HG02943 (cell line): ENCODE data around the gene DUSP6.

ENCODE experiments used
- ATAC-seq: cut with Tn5 transposase; IDR thresholded peaks from one replicate; pipeline ENCODE4 v1.9.1; 2021; ENCODE audit warnings: mild to moderate bottlenecking, low read depth, moderate library complexity; ENCODE audit not compliant: unreplicated experiment

DUSP6 gene

GRCh38 chr12:89376202-89376529 is 23.9 kb upstream of the DUSP6 start:
- ATAC-seq: no peak

- no peak for ATAC-seq
Observed at GRCh38 chr12:89373763-89374572, 21.7 kb upstream of the DUSP6 start.

DNA sequence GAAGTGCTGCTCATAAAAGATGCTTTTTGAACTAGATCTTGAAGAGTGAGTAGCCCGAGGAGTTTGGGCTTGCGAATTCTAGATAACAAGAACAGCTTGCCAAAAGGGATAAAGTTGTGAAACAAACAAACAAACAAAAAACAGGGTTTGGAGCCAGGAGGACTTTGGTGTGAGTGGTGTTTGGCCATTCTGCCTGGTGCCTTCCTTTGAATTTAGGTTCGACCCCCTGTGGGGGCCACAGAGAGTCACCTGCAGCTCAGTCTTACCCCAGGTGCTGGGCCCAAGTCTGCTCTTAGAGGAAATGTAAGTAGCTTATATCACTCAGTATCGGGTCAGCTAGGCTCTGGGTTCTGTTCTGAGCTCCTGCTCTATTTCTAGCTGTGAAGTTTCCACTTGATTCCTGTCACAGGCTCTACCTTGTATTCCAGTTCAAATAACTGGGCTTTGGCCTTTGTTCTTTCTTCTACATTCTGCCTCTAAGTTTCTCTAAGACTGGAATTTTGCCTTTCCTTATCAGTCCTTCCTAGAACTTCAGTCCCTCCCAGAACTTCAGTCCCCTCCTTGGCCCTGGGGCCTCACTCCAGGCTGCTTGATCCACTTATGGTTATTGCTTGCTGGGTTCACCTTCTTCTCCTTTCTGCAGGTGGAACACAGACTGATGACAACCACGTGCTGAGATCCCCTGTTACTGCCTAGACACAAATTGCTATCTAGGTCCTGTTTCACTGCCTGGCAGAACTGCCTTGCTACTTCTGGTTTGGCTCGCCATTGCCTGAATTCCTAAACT is 20.5 kb upstream of the DUSP6 start:
- no peak for ATAC-seq

- no peak for ATAC-seq
Observed at GRCh38 chr12:89370850-89371249, 18.5 kb upstream of the DUSP6 start.

DNA sequence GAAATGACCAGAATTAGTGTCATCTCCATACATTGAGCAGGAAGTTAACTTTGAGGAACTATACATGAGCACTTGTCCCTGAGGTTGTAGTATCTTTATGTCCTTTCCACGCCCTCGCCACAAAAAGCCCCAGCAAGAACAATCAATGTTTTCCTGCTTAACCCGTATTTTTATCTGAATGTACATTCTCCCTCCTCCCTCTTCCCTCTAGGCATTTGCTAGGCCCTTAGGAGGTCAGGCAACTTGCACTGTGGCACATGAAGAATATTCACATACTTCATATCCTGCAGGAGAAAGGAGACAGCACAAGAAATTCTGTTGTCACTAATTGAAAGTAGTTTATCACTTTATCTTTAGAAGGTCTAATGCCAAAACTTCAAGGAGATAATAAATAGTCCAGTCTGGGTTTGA is 18.1 kb upstream of the DUSP6 start:
- ATAC-seq: no peak

DNA sequence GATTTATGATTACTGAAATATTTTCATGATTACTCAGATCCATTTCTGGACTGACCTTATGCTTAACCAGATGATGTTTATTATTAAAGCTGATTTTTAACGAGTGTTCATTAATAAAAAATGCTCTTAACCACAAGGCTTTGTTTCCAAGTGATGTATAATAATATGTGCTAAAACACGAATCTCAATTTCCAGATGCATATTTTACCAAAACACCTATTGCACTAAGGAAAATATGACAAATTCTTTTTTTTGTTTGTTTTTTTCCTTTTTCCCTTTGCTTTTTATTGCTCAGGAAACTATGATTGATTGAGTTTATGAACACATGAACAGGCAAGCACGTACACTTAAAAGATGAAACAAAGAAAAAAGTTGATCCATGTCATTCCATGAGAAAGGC is 16.9 kb upstream of the DUSP6 start:
- no peak for ATAC-seq

GRCh38 chr12:89368391-89368790 is 16.1 kb upstream of the DUSP6 start:
- no peak for ATAC-seq

DNA sequence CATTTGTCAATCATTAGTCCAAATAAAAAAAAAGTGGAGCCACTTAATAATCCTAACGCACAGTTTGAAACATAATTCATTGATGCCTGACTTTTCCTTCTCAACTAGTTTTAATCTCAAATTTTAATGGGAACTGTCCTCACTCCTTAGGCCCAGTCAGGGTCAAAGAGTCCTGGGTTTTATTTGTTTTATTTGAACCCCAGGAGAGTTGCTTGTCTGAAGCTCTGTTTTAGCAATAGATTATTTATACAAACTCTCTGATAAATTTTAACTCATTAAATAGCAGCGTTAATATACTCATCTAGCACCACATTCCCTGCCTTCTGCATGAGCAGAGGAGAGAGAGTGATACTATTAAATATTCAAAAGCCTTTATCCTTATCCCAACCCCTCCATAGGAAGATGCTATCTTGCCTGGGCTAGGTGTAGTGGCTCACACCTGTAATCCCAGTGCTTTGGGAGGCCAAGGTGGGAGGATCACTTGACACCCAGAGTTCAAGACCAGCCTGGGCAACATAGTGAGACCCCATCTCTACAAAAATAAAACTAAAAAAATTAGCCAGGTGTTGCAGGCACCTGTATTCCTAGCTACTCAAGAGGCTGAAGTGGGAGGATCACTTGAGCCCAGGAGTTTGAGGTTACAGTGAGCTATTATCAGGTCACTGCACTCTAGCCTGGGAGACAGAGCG is 14.5 kb upstream of the DUSP6 start:
- no peak for ATAC-seq

DNA sequence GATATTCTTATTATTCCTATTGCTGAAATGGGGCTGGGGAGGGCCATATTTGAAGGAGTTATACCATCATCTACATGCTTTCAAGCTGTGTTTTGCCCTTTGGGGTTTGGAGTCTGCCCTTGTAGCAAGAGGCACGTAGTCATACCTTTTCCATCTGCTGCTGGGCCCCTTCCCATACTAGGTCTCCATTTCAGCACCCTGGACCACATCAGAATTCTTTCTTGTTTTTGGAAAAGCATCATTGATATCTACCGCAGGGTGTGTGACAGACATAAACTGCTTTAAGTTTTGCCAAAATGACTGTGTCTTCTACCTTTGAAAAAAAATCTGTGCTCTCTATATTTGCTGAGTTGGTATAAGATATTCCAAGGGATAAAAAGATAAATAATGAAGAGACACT is 12.3 kb upstream of the DUSP6 start:
- ATAC-seq: no peak

- ATAC-seq: no peak
Observed at GRCh38 chr12:89364058-89364457, 11.8 kb upstream of the DUSP6 start.

- ATAC-seq: no peak
Observed at GRCh38 chr12:89363582-89363981, 11.3 kb upstream of the DUSP6 start.

GRCh38 chr12:89363084-89363483 is 10.8 kb upstream of the DUSP6 start:
- no peak for ATAC-seq

GRCh38 chr12:89359615-89360014 is 7.3 kb upstream of the DUSP6 start:
- no peak for ATAC-seq

GRCh38 chr12:89358805-89359204 is 6.5 kb upstream of the DUSP6 start:
- no peak for ATAC-seq

GRCh38 chr12:89357297-89357730 is 5.0 kb upstream of the DUSP6 start:
- no peak for ATAC-seq

GRCh38 chr12:89356069-89356665 is 3.9 kb upstream of the DUSP6 start:
- no peak for ATAC-seq

DNA sequence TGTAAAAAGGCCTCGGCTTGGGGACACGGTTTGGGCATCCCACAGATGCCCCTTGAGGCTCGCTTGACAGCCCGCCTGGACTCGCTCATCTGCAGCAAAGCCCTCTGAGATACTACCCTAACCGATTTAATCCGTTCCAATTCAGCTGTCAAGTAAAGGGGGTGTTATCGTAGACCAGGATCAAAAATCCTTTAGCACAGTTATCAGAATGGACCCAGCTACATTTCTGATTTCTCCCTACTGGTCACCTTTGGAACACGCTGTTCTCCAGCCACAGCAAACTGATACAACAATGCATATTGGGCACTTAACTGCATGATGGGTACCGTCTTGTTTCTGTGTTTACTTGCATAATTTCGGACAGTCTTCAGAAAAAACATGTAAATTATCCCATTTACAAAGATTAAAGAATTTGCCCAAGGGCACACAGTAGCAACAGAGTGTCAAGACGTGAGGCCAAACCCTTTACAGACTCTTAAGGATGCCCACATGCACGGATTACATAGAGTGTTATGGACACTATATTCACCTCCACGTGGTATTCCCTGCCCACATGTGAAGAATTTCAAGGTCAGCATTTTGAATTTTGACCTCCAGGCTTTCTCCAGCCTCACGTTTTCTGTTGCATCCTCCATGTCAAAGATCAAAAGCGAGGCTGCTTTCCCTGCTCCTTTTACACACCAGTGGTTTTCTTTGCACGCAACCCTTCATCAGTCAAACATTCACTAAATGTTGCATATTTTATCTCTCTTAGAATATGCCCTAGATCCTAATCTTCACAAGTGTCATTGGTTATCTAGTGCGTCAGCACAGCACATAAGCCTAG is 3.2 kb upstream of the DUSP6 start:
- ATAC-seq: no peak

GRCh38 chr12:89354612-89355067 is 2.3 kb upstream of the DUSP6 start:
- no peak for ATAC-seq

DNA sequence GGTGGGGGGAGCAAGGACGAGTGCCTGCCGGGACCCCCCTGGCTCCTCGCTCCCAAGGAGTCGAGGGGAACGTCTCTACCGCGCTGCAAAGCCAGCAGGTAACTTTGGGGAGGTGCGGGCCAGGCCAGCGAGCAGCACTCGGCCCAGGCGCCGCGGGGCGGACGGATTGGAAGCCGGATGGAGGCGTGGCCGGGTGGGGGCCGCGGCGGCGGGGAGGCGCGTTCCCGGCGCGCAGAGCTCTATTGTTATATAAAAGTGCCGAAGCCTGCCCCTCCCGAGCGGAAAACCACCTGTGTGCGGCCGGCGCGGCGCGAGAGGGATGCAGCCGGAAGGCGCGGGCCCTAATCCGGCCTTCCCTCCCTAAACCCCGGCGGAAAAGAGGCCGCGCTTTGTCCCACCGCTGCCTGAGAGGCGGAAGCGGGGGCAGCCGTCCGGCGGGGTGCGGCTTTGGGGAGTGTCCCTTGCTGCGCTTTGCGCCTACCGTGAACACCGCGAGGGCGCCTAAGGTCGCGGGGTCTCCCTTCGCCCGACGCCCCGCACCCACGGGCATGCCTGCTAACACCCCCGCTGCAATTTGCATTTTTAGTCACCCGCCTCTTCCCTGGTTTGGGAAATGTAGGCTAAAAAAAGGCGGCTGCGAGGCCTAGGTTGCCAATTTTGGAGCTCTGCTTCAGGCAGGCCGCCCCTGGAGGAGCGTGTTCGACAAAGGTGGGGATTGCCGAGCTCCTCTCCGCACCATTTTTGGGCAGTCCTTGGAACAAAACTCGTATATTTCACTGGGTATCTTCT is 1.7 kb upstream of the DUSP6 start:
- ATAC-seq: no peak
